Measurements from ENCODE around the gene APH1B.
"Not testable (repeated sequence)": the region's sequence is repeated elsewhere in the genome, so short reads cannot be mapped to it uniquely, and the experiment has no call there.

APH1B gene

DNA sequence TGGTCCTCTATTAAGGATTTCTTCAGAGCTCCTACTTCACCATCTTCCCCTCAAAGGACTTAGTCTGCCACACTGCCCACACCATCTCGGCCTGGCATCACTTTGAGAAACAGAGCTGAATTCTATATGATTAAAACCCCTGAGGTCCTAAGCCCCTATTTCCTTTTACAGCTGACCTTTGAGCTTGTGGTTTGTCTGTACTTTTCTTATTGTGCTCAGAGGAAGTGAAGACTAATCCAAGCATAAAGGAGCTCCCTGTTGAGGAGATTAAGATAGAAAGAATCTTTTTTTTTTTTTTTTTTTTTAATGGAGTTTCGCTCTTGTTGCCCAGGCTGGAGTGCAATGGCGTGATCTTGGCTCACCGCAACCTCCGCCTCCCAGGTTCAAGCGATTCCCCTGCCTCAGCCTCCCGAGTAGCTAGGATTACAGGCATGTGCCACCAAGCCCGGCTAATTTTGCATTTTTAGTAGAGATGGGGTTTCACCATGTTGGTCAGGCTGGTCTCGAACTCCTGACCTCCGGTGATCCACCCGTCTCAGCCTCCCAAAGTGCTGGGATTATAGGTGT, 65.7 kb downstream of the APH1B start:
- H3K79me1 ChIP-seq (replicated peaks; ENCODE audit: low read length, poor library complexity, severe bottlenecking); H3K18ac ChIP-seq (ENCODE audit: low read depth in 1 of 2, low read length in 2 of 2); H3K14ac ChIP-seq (ENCODE audit: low read length in 2 of 2); H4K8ac ChIP-seq (ENCODE audit: low read length); H2AK5ac ChIP-seq (ENCODE audit: low read length, severe bottlenecking); H2BK120ac ChIP-seq (ENCODE audit: low read depth, low read length); H2BK12ac ChIP-seq (ENCODE audit: low read length in 2 of 2); H2BK15ac ChIP-seq (ENCODE audit: low read depth, poor library complexity, severe bottlenecking); H3K4me3 ChIP-seq (ENCODE audit: insufficient read depth in 1 of 2, low read depth in 1 of 2, low read length in 2 of 2); H3K23ac ChIP-seq (ENCODE audit: low read length in 2 of 2); H4K91ac ChIP-seq (ENCODE audit: low read length); H3K9me3 ChIP-seq (ENCODE audit: control insufficient read depth, low read length); H3K9ac ChIP-seq (ENCODE audit: low read length); H3K4me2 ChIP-seq (ENCODE audit: low read length, poor library complexity, severe bottlenecking); H3K4ac ChIP-seq (ENCODE audit: low read depth in 1 of 2, low read length in 2 of 2); H2AFZ ChIP-seq (ENCODE audit: low read depth, low read length); H3K27me3 ChIP-seq (ENCODE audit: control insufficient read depth in 1 of 2, insufficient read depth in 1 of 2, low read length in 2 of 2); H3K27ac ChIP-seq (ENCODE audit: low read length, poor library complexity, severe bottlenecking); H2BK5ac ChIP-seq (ENCODE audit: low read depth, low read length, poor library complexity, severe bottlenecking): not testable (repeated sequence)
- peaks cover 35% of the 10 kb centered on the region for H3K4me1 ChIP-seq (ENCODE audit: control insufficient read depth, insufficient read depth, low read depth, low read length)
- 66% methylated on average over 9 of the region's 11 CpGs for WGBS
- peaks cover 11 to 77% of the 10 kb centered on the region in 2 experiments for H3K36me3 ChIP-seq (ENCODE audit: control insufficient read depth in 1 of 2, insufficient read depth in 2 of 2, low read depth in 1 of 2, low read length in 2 of 2)
- peak; percentile 66 for DNase-seq

GRCh38 chr15:63344731-63345390, 67.5 kb downstream of the APH1B start:
- Histone ChIP-seq H4K91ac (ENCODE audit: low read length) (peak overlapping the region; percentile 81), H3K18ac (ENCODE audit: low read depth in 1 of 2, low read length in 2 of 2) (peak overlapping the region in 1 of 2 experiments; percentile 73), H3K4me3 (ENCODE audit: insufficient read depth in 1 of 2, low read depth in 1 of 2, low read length in 2 of 2) (no peak overlapping the region), H3K4me1 (ENCODE audit: control insufficient read depth, insufficient read depth, low read depth, low read length) (peaks cover 32% of the 10 kb centered on the region), H2AK5ac (ENCODE audit: low read length, severe bottlenecking) (no peak overlapping the region), H3K14ac (ENCODE audit: low read length in 2 of 2) (peak overlapping the region in 1 of 2 experiments; percentile 94), H2BK15ac (ENCODE audit: low read depth, poor library complexity, severe bottlenecking) (no peak overlapping the region), H3K79me1 (replicated peaks; ENCODE audit: low read length, poor library complexity, severe bottlenecking) (no peaks in the 10 kb centered on the region), H3K9ac (ENCODE audit: low read length) (no peak overlapping the region), H3K9me3 (ENCODE audit: control insufficient read depth, low read length) (no peaks in the 10 kb centered on the region), H2AFZ (ENCODE audit: low read depth, low read length) (no peak overlapping the region), H2BK5ac (ENCODE audit: low read depth, low read length, poor library complexity, severe bottlenecking) (no peak overlapping the region), H3K4me2 (ENCODE audit: low read length, poor library complexity, severe bottlenecking) (no peak overlapping the region), H3K4ac (ENCODE audit: low read depth in 1 of 2, low read length in 2 of 2) (peak overlapping the region; percentile 15 to 40), H3K23ac (ENCODE audit: low read length in 2 of 2) (no peak overlapping the region), H2BK120ac (ENCODE audit: low read depth, low read length) (no peak overlapping the region), H3K27me3 (ENCODE audit: control insufficient read depth in 1 of 2, insufficient read depth in 1 of 2, low read length in 2 of 2) (no peaks in the 10 kb centered on the region), H2BK12ac (ENCODE audit: low read length in 2 of 2) (peak overlapping the region; percentile 81 to 85), H3K36me3 (ENCODE audit: control insufficient read depth in 1 of 2, insufficient read depth in 2 of 2, low read depth in 1 of 2, low read length in 2 of 2) (peaks cover 8 to 59% of the 10 kb centered on the region in 2 experiments), H4K8ac (ENCODE audit: low read length) (peak overlapping the region; percentile 42), H3K27ac (ENCODE audit: low read length, poor library complexity, severe bottlenecking) (no peak overlapping the region)
- WGBS, result 88% methylated on average over 5 of the region's 5 CpGs
- peak; percentile 40 for DNase-seq

DNA sequence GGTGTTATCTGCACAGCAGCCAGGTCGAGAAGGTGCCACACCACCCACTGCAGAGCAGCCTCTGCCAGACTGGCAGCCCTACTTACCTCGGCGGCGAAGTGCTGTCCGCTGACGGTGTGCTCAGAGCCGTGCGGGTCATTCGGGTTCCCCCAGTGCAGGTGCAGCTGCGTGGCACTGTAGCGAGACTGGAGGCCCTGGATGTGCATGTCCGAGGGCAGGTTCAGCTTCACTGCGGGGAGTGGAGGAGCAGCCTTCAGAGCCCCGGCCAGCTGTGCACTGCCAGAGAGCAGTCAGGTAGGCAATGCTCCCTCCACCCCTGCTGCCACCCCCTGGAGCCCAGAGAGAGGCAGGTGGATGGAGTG, 68.0 kb downstream of the APH1B start:
- WGBS, result 91% methylated on average over 14 of the region's 14 CpGs
- no peak overlapping the region for H3K9ac ChIP-seq (ENCODE audit: low read length)
- no peak for DNase-seq
- peak overlapping the region in 1 of 2 experiments; percentile 15 for H3K4ac ChIP-seq (ENCODE audit: low read depth in 1 of 2, low read length in 2 of 2)
- H3K4me3 ChIP-seq (ENCODE audit: insufficient read depth in 1 of 2, low read depth in 1 of 2, low read length in 2 of 2), result no peak overlapping the region
- H3K27ac ChIP-seq (ENCODE audit: low read length, poor library complexity, severe bottlenecking), result no peak overlapping the region
- peak overlapping the region; percentile 38 to 40 for H3K18ac ChIP-seq (ENCODE audit: low read depth in 1 of 2, low read length in 2 of 2)
- H3K9me3 ChIP-seq (ENCODE audit: control insufficient read depth, low read length), result no peaks in the 10 kb centered on the region
- no peak overlapping the region for H2BK5ac ChIP-seq (ENCODE audit: low read depth, low read length, poor library complexity, severe bottlenecking)
- H3K23ac ChIP-seq (ENCODE audit: low read length in 2 of 2), result no peak overlapping the region
- H2AFZ ChIP-seq (ENCODE audit: low read depth, low read length), result no peak overlapping the region
- H2AK5ac ChIP-seq (ENCODE audit: low read length, severe bottlenecking), result no peak overlapping the region
- peak overlapping the region; percentile 42 for H4K8ac ChIP-seq (ENCODE audit: low read length)
- peaks cover 5 to 54% of the 10 kb centered on the region in 2 experiments for H3K36me3 ChIP-seq (ENCODE audit: control insufficient read depth in 1 of 2, insufficient read depth in 2 of 2, low read depth in 1 of 2, low read length in 2 of 2)
- H2BK15ac ChIP-seq (ENCODE audit: low read depth, poor library complexity, severe bottlenecking), result no peak overlapping the region
- H3K79me1 ChIP-seq (replicated peaks; ENCODE audit: low read length, poor library complexity, severe bottlenecking), result no peaks in the 10 kb centered on the region
- H4K91ac ChIP-seq (ENCODE audit: low read length), result peak overlapping the region; percentile 81
- H2BK120ac ChIP-seq (ENCODE audit: low read depth, low read length), result no peak overlapping the region
- H3K27me3 ChIP-seq (ENCODE audit: control insufficient read depth in 1 of 2, insufficient read depth in 1 of 2, low read length in 2 of 2), result no peaks in the 10 kb centered on the region
- peak overlapping the region in 1 of 2 experiments; percentile 85 for H2BK12ac ChIP-seq (ENCODE audit: low read length in 2 of 2)
- H3K4me1 ChIP-seq (ENCODE audit: control insufficient read depth, insufficient read depth, low read depth, low read length), result peaks cover 32% of the 10 kb centered on the region
- peak overlapping the region in 1 of 2 experiments; percentile 94 for H3K14ac ChIP-seq (ENCODE audit: low read length in 2 of 2)
- H3K4me2 ChIP-seq (ENCODE audit: low read length, poor library complexity, severe bottlenecking), result no peak overlapping the region

GRCh38 chr15:63347074-63347857, 69.9 kb downstream of the APH1B start:
- no peak overlapping the region for H4K91ac ChIP-seq (ENCODE audit: low read length)

More at GRCh38 chr15:63347074-63347857, 69.9 kb downstream of the APH1B start:
- H2AFZ ChIP-seq (ENCODE audit: low read depth, low read length), result no peak overlapping the region
- no peaks in the 10 kb centered on the region for H3K9me3 ChIP-seq (ENCODE audit: control insufficient read depth, low read length)
- WGBS, result 78% methylated on average over 6 of the region's 6 CpGs
- H3K27ac ChIP-seq (ENCODE audit: low read length, poor library complexity, severe bottlenecking), result no peak overlapping the region
- H2AK5ac ChIP-seq (ENCODE audit: low read length, severe bottlenecking), result no peak overlapping the region
- H3K23ac ChIP-seq (ENCODE audit: low read length in 2 of 2), result no peak overlapping the region
- H3K4me3 ChIP-seq (ENCODE audit: insufficient read depth in 1 of 2, low read depth in 1 of 2, low read length in 2 of 2), result no peak overlapping the region
- no peak overlapping the region for H3K4me2 ChIP-seq (ENCODE audit: low read length, poor library complexity, severe bottlenecking)
- no peaks in the 10 kb centered on the region for H3K79me1 ChIP-seq (replicated peaks; ENCODE audit: low read length, poor library complexity, severe bottlenecking)
- peak overlapping the region in 1 of 2 experiments; percentile 58 for H3K4ac ChIP-seq (ENCODE audit: low read depth in 1 of 2, low read length in 2 of 2)
- H3K18ac ChIP-seq (ENCODE audit: low read depth in 1 of 2, low read length in 2 of 2), result peak overlapping the region in 1 of 2 experiments; percentile 58
- H2BK120ac ChIP-seq (ENCODE audit: low read depth, low read length), result no peak overlapping the region
- H2BK15ac ChIP-seq (ENCODE audit: low read depth, poor library complexity, severe bottlenecking), result no peak overlapping the region
- no peak overlapping the region for H4K8ac ChIP-seq (ENCODE audit: low read length)
- no peak for DNase-seq
- no peak overlapping the region for H2BK12ac ChIP-seq (ENCODE audit: low read length in 2 of 2)
- H2BK5ac ChIP-seq (ENCODE audit: low read depth, low read length, poor library complexity, severe bottlenecking), result no peak overlapping the region
- peaks cover 5 to 35% of the 10 kb centered on the region in 2 experiments for H3K36me3 ChIP-seq (ENCODE audit: control insufficient read depth in 1 of 2, insufficient read depth in 2 of 2, low read depth in 1 of 2, low read length in 2 of 2)
- H3K4me1 ChIP-seq (ENCODE audit: control insufficient read depth, insufficient read depth, low read depth, low read length), result peaks cover 26% of the 10 kb centered on the region
- H3K27me3 ChIP-seq (ENCODE audit: control insufficient read depth in 1 of 2, insufficient read depth in 1 of 2, low read length in 2 of 2), result no peaks in the 10 kb centered on the region
- H3K9ac ChIP-seq (ENCODE audit: low read length), result no peak overlapping the region
- H3K14ac ChIP-seq (ENCODE audit: low read length in 2 of 2), result no peak overlapping the region
